Measurements from ENCODE around the gene ATL2.

DNA sequence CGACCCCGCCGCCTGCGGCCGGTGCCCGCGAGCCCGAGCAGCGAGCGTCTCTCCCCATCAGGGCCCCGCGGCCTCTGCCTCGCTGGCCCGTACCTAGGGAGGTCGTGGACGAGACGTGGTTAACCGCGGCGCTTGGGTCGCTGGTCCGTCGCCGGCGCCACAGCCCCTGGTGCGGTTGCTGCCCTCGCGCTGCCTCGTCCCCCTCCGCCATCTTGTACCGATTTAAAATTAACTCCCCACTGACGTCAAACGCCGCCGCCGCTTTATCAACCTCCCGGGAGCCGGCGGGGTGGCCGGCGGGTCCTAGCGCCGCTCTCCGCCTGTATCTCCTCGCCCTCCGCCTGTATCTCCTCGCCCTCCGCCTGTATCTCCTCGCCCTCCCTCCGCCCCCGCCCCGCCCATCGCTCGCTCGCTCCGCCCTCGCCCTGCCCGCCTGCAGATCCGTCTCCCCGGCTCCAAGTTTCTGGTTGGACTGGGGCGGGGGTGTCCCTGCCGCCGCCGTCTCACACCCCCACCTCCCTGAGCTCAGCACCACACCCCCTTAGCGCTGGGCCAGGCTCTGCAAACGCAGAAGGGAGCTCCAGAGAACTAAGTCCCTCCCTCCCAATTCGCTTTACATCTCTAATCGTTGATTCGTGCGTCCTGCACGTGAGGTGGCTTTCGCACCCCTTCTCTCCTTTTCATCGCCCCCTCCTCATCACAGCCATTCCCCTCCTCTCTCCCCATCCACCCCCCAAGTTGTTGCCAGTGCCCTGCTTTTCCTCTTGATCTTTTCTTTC, at the start of gene ATL2:
- TF ChIP-seq CTCF (IDR thresholded peaks at IDR 0.05), result peak in 1 of 6 experiments; percentile 1
- peak; percentile 87 to 96 for TF ChIP-seq POLR2A (IDR thresholded peaks at IDR 0.05)
